Nephron progenitor cell (in vitro differentiated cells): ENCODE results near the gene ZNF296.
A peak's percentile ranks its signal among the peaks of the same experiment; 100 is the strongest.

ENCODE experiments used
- DNase-seq: peaks from one replicate; pipeline ENCODE4 v3.0.0; 2021
- H3K27ac Mint-ChIP-seq: 2 replicates; pipeline ENCODE4 v1.8.0; 2021; ENCODE audit warnings: mild to moderate bottlenecking, moderate library complexity, mixed read lengths
- H3K27me3 Mint-ChIP-seq: 2 replicates; pipeline ENCODE4 v1.8.0; 2021; ENCODE audit warnings: mild to moderate bottlenecking, low read depth, mixed read lengths; ENCODE audit not compliant: poor library complexity
- H3K36me3 Mint-ChIP-seq: 2 replicates; pipeline ENCODE4 v1.8.0; 2021; ENCODE audit warnings: low read depth, mixed read lengths
- H3K4me1 Mint-ChIP-seq: 2 replicates; pipeline ENCODE4 v1.8.0; 2021; ENCODE audit warnings: mixed read lengths
- H3K4me3 Mint-ChIP-seq: 2 replicates; pipeline ENCODE4 v1.8.0; 2021; ENCODE audit warnings: mild to moderate bottlenecking, moderate library complexity, mixed read lengths
- H3K9me3 Mint-ChIP-seq: 2 replicates; pipeline ENCODE4 v1.8.0; 2021; ENCODE audit warnings: mild to moderate bottlenecking, moderate library complexity, mixed read lengths
- CTCF ChIP-seq: fragments of 200-600 bp; sonication (generic); IDR thresholded peaks from 2 replicates; pipeline ENCODE4 v1.5.0; 2021; ENCODE audit warnings: antibody characterized with exemption

The ZNF296 gene

DNA sequence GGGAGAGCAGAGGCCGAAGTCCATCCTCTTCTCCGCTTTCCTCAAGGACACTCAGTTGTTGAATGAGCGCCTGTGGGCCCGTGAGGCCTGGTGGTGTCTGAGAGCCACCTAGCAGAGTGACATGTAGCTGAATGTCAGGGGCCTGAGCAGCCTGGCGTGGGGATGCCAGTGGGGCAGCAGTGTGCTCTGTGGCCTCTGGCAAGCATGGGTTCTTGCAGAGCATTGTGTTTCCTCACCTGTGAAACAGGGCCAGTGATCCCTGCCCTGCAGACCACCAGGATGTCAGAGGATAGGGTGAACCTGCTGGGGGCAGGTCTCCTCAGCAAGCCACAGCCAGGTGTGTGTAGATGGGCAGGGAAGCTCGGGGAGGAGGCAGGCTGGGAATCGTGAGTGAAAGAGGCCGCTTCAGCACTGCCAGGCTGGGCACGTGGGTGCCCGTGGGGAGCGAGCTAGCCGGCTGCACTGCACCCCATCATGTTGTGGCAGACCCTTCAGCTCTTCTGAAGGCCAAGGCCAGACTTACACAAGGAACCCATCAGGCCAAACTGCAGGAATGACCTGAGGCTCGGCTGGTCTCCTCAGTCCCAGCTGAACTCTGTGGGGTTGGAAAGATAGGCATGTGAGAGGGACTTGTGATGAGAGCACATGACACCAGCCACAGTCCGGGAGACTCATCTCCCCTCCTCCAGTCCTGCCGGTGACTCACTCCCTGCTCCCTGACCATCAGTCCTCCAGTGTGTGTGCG lies 21.7 kb upstream of the ZNF296 start:
- Mint-ChIP-seq H3K9me3 (no peaks in the 10 kb centered on the region), H3K36me3 (peaks cover 12% of the 10 kb centered on the region), H3K27ac (peak overlapping the region; percentile 95), H3K27me3 (peaks cover 4% of the 10 kb centered on the region), H3K4me3 (peak overlapping the region; percentile 57), H3K4me1 (peaks cover 89% of the 10 kb centered on the region)
- no peak for TF ChIP-seq CTCF
- no peak for DNase-seq

GRCh38 chr19:45097450-45097775 lies 21.1 kb upstream of the ZNF296 start:
- no peak for TF ChIP-seq CTCF
- peak overlapping the region; percentile 57 for H3K4me3 Mint-ChIP-seq
- H3K4me1 Mint-ChIP-seq = peaks cover 89% of the 10 kb centered on the region

DNA sequence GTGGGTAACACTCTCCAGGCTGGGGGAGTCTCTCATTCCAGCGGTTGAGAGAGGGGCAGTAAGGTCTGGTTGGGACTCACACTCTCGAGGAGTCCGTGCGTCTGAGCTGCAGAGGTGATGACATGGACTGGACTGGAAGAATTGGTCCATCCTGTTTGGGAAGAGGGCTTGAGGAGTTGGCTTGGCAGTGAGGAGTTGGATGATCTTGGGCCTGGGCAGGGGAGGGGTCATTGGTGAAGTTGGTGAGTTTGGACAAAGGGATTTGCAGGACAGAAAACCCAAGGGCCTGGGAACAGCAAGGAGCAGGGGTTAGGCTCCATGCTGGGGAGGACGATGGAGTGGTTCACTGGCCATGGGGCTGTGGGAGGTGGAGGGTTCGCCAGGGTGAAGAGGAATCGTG lies 20.4 kb upstream of the ZNF296 start:
- Mint-ChIP-seq H3K9me3 (no peaks in the 10 kb centered on the region), H3K27me3 (peaks cover 4% of the 10 kb centered on the region), H3K27ac (peak overlapping the region; percentile 5), H3K4me3 (peak overlapping the region; percentile 23), H3K36me3 (peaks cover 12% of the 10 kb centered on the region), H3K4me1 (peaks cover 84% of the 10 kb centered on the region)
- DNase-seq = no peak
- TF ChIP-seq CTCF = no peak

More at GRCh38 chr19:45097450-45097775, 21.1 kb upstream of the ZNF296 start:
- Mint-ChIP-seq H3K9me3 (no peaks in the 10 kb centered on the region), H3K27me3 (peaks cover 4% of the 10 kb centered on the region), H3K36me3 (peaks cover 12% of the 10 kb centered on the region), H3K27ac (peak overlapping the region; percentile 95)
- DNase-seq = no peak

DNA sequence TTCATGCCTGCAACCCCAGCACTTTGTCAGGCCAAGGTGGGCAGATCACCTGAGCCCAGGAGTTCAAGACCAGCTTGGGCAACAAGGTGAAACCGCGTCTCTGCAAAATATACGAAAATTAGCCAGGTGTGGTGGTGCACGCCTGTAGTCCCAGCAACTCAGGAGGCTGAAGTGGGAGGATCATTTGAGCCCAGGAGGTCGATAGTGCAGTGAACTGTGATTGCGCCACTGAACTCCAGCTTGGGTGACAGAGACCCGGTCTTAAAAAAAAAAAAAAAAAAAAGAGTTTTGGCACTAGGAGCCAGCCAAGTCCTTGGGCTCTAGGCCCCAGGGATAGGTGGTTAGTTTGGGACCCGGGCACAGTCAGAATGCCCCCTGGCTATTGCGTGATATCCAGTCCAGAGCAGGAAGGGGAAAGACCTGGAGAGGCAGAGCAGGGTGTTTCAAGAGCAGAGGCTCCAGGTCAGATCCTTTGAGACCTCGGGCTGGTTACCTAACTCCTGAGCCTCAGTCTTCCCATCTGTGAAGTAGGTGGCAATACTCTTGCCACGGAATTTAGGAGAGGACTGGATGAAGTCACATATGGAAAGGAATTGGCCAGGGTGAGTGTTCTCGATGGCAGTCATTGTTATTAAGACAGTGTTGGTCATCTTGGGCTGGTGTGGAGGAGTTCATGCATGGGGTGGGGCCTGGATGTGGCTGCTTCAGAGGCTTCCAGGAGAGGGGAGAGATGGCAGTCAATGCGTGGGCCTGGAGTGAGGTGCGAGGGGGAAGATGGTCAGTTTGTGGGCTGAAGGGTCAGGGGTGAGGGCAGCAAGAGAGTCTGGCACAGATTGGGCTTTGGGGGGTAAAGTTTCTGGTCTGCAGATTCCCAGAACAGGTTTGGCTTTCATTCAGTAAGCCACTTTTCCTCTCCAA lies 19.5 kb upstream of the ZNF296 start:
- H3K9me3 Mint-ChIP-seq = no peaks in the 10 kb centered on the region
- peak overlapping the region; percentile 41 for H3K4me3 Mint-ChIP-seq

GRCh38 chr19:45094707-45095106 lies 18.4 kb upstream of the ZNF296 start:
- TF ChIP-seq CTCF = no peak
- no peaks in the 10 kb centered on the region for H3K27me3 Mint-ChIP-seq
- H3K27ac Mint-ChIP-seq = no peak overlapping the region
- DNase-seq = no peak
- no peaks in the 10 kb centered on the region for H3K9me3 Mint-ChIP-seq
- H3K4me3 Mint-ChIP-seq = peak overlapping the region; percentile 98
- H3K4me1 Mint-ChIP-seq = peaks cover 81% of the 10 kb centered on the region
- peaks cover 23% of the 10 kb centered on the region for H3K36me3 Mint-ChIP-seq

More for the DNA sequence above, 19.5 kb upstream of the ZNF296 start:
- Mint-ChIP-seq H3K27ac (peak overlapping the region; percentile 71), H3K4me1 (peaks cover 82% of the 10 kb centered on the region), H3K36me3 (peaks cover 18% of the 10 kb centered on the region), H3K27me3 (no peaks in the 10 kb centered on the region)
- no peak for DNase-seq
- TF ChIP-seq CTCF = no peak
